HG03575 (cell line): ENCODE measurements around the gene SEPTIN10.
"Not testable (repeated sequence)": the region's sequence is repeated elsewhere in the genome, so short reads cannot be mapped to it uniquely, and the experiment has no call there.

Experiments
- ATAC-seq: cut with Tn5 transposase; IDR thresholded peaks from one replicate; pipeline ENCODE4 v1.9.1; 2021; ENCODE audit not compliant: unreplicated experiment, insufficient number of reproducible peaks, low FRiP score; ENCODE audit errors: extremely low read depth

SEPTIN10 gene

GRCh38 chr2:109558076-109558882, 55.5 kb downstream of the SEPTIN10 start:
- no peak for ATAC-seq

GRCh38 chr2:109557309-109557708, 56.5 kb downstream of the SEPTIN10 start:
- no peak for ATAC-seq

- no peak for ATAC-seq
These were observed 58.3 kb downstream of the SEPTIN10 start for GRCh38 chr2:109555346-109555900.

- no peak for ATAC-seq
These were observed 59.0 kb downstream of the SEPTIN10 start for GRCh38 chr2:109554758-109555157.

- ATAC-seq, result no peak
These were observed 64.7 kb downstream of the SEPTIN10 start for GRCh38 chr2:109549016-109549590.

GRCh38 chr2:109547280-109547679, 66.5 kb downstream of the SEPTIN10 start:
- ATAC-seq, result no peak

GRCh38 chr2:109545828-109546713, 67.7 kb downstream of the SEPTIN10 start:
- ATAC-seq, result no peak

GRCh38 chr2:109542384-109542783, 71.4 kb downstream of the SEPTIN10 start:
- no peak for ATAC-seq

- no peak for ATAC-seq
These were observed 75.2 kb downstream of the SEPTIN10 start for GRCh38 chr2:109538546-109538945.

- ATAC-seq, result no peak
These were observed 76.1 kb downstream of the SEPTIN10 start for GRCh38 chr2:109537565-109538222.

- not testable (repeated sequence) for ATAC-seq
These were observed 77.2 kb downstream of the SEPTIN10 start for GRCh38 chr2:109536556-109536955.

- ATAC-seq, result no peak
These were observed 78.4 kb downstream of the SEPTIN10 start for GRCh38 chr2:109535217-109535946.

- no peak for ATAC-seq
These were observed 79.9 kb downstream of the SEPTIN10 start for GRCh38 chr2:109533823-109534222.

- ATAC-seq, result no peak
These were observed 81.1 kb downstream of the SEPTIN10 start for GRCh38 chr2:109532728-109533076.

GRCh38 chr2:109531896-109532727, 81.7 kb downstream of the SEPTIN10 start:
- no peak for ATAC-seq

GRCh38 chr2:109531221-109531620, 82.5 kb downstream of the SEPTIN10 start:
- no peak for ATAC-seq

GRCh38 chr2:109530712-109531111, 83.1 kb downstream of the SEPTIN10 start:
- ATAC-seq, result no peak
